ENCODE data around the gene MYO3B.

MYO3B gene

DNA sequence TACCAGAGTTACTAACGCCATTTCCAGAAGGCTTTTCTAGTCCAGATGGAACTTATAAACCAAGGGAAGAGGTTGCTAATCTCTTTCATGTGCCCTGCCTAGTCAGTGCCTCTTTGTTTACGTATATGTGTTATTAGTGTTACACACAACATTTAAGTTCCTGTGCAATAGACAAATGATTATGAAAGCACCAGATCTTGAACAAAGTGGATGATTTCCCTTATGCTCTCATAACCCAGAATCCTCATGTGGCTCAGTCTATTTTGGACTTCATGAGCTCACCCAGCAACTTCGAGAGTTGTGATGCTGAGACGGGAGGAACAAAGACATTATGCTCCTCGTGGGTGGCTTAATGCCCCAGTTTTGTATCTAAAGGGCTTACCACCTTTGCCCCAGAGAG, 322.8 kb downstream of the MYO3B start:
- TF ChIP-seq NFIC (IDR thresholded peaks at IDR 0.05) (no peak), CEBPB (IDR thresholded peaks at IDR 0.05) (no peak), EP300 (IDR thresholded peaks at IDR 0.05; ENCODE audit: borderline replicate concordance) (no peak), TAF1 (IDR thresholded peaks at IDR 0.05; ENCODE audit: low read depth) (no peak), TCF12 (IDR thresholded peaks at IDR 0.05; ENCODE audit: low read depth) (no peak), CREB1 (IDR thresholded peaks at IDR 0.05; ENCODE audit: low read depth) (no peak), YY1 (IDR thresholded peaks at IDR 0.05; ENCODE audit: low read depth) (no peak), EGR1 (IDR thresholded peaks at IDR 0.05) (no peak), ZBTB7A (IDR thresholded peaks at IDR 0.05; ENCODE audit: low read depth) (no peak), FOXM1 (IDR thresholded peaks at IDR 0.05; ENCODE audit: borderline replicate concordance, low read depth) (no peak)
- TF ChIP-seq, protein P1, sequence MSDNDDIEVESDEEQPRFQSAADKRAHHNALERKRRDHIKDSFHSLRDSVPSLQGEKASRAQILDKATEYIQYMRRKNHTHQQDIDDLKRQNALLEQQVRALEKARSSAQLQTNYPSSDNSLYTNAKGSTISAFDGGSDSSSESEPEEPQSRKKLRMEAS (IDR thresholded peaks at IDR 0.05), result no peak
- TF ChIP-seq, protein P2, sequence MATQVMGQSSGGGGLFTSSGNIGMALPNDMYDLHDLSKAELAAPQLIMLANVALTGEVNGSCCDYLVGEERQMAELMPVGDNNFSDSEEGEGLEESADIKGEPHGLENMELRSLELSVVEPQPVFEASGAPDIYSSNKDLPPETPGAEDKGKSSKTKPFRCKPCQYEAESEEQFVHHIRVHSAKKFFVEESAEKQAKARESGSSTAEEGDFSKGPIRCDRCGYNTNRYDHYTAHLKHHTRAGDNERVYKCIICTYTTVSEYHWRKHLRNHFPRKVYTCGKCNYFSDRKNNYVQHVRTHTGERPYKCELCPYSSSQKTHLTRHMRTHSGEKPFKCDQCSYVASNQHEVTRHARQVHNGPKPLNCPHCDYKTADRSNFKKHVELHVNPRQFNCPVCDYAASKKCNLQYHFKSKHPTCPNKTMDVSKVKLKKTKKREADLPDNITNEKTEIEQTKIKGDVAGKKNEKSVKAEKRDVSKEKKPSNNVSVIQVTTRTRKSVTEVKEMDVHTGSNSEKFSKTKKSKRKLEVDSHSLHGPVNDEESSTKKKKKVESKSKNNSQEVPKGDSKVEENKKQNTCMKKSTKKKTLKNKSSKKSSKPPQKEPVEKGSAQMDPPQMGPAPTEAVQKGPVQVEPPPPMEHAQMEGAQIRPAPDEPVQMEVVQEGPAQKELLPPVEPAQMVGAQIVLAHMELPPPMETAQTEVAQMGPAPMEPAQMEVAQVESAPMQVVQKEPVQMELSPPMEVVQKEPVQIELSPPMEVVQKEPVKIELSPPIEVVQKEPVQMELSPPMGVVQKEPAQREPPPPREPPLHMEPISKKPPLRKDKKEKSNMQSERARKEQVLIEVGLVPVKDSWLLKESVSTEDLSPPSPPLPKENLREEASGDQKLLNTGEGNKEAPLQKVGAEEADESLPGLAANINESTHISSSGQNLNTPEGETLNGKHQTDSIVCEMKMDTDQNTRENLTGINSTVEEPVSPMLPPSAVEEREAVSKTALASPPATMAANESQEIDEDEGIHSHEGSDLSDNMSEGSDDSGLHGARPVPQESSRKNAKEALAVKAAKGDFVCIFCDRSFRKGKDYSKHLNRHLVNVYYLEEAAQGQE (IDR thresholded peaks at IDR 0.05; ENCODE audit: low read depth), result no peak

DNA sequence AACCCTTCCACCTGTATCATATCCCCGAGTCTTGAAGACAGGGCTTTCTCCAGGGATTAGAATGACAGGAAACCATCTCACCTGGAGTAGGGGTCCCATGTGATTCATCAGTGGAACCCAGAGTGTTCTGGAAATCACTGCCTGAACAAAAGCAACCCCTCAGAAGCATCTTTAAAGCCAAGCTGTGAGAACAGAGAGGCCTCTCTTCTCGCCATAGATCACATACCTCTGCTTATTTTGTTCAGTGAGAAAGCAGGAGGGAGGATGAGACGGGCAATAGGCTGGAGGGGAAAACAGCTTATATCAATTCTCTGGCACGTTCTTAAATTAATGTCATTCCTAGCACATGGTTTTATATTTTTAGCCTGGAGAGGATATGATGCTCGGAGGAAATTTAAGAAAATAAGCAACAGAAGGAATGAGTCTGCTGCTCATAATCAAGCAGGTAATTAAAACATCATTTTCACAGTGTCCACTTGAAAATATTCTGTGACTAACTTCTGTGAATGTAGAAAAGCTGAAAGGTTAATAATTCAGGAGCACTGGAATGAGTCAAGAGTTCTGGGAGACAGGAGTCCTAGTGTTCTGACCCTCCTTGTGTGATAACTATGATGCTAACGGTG, 323.6 kb downstream of the MYO3B start:
- no peak for TF ChIP-seq TAF1 (IDR thresholded peaks at IDR 0.05; ENCODE audit: low read depth)
- no peak for TF ChIP-seq ZBTB7A (IDR thresholded peaks at IDR 0.05; ENCODE audit: low read depth)
- TF ChIP-seq, protein P2 (IDR thresholded peaks at IDR 0.05; ENCODE audit: low read depth), result no peak

DNA sequence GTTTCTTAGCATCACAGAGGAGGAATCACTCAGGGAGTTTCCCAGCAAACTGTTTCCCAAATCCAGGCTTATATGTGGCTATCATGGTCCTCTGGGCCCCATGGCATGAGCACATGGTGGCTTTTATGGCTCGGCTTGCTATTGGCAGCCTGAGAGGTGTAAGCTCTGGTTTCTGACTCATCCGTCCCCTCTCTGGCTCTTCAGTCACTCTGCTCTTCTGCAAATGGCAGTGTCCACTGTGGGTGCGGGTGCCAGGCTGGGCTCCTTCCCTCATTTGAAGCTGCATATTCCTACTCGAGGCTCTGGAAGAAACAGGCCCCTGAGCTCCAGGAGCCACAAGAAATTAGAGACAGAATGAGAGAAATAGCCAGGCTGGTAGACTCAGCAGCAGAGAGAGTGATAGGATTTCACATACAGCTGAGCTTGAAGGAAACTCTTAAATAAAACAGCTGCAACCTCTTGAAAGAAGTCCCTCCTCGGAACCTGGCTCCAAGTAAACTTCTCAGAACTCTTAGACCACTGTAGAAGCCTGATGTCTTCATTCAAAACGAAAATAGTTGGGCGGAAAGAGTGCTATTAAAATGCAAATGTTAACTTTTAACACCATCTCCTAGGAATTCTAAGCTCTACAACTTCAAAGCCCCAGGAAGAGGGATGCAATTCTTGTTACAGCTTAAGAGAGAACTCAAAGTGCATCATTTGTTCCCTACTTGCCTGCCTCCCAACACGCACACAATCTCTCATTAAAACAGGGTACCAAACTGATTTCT, 324.6 kb downstream of the MYO3B start:
- TF ChIP-seq TAF1 (IDR thresholded peaks at IDR 0.05; ENCODE audit: low read depth) (no peak), RAD21 (IDR thresholded peaks at IDR 0.05; ENCODE audit: low read depth) (no peak)

DNA sequence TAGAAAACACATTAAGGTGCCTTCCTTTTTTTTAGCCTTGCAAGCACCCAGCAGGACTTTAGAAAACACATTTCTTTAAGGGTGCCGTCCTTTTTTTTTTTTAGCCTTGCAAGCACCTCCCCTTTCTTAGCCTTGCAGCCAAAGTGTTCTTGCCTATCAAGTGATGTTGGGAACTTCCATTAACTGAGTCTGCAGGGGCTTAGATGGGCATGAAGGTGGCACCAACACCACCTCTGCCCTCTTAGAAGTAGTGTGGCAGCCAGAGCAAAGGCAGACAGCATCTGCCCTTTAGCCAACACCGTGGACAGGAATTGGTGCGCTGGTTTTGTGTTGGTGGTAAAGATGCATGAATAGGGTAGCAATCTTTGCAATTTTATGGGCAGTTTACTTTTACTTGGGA, 325.6 kb downstream of the MYO3B start:
- TF ChIP-seq RAD21 (IDR thresholded peaks at IDR 0.05; ENCODE audit: low read depth) (no peak), ZBTB7A (IDR thresholded peaks at IDR 0.05; ENCODE audit: low read depth) (no peak), CREB1 (IDR thresholded peaks at IDR 0.05; ENCODE audit: low read depth) (no peak), TAF1 (IDR thresholded peaks at IDR 0.05; ENCODE audit: low read depth) (no peak), TEAD4 (IDR thresholded peaks at IDR 0.05) (no peak), CEBPB (IDR thresholded peaks at IDR 0.05) (no peak), YY1 (IDR thresholded peaks at IDR 0.05; ENCODE audit: low read depth) (no peak), NFIC (IDR thresholded peaks at IDR 0.05) (no peak), EGR1 (IDR thresholded peaks at IDR 0.05) (no peak)
- TF ChIP-seq, protein P1 (IDR thresholded peaks at IDR 0.05), result no peak

DNA sequence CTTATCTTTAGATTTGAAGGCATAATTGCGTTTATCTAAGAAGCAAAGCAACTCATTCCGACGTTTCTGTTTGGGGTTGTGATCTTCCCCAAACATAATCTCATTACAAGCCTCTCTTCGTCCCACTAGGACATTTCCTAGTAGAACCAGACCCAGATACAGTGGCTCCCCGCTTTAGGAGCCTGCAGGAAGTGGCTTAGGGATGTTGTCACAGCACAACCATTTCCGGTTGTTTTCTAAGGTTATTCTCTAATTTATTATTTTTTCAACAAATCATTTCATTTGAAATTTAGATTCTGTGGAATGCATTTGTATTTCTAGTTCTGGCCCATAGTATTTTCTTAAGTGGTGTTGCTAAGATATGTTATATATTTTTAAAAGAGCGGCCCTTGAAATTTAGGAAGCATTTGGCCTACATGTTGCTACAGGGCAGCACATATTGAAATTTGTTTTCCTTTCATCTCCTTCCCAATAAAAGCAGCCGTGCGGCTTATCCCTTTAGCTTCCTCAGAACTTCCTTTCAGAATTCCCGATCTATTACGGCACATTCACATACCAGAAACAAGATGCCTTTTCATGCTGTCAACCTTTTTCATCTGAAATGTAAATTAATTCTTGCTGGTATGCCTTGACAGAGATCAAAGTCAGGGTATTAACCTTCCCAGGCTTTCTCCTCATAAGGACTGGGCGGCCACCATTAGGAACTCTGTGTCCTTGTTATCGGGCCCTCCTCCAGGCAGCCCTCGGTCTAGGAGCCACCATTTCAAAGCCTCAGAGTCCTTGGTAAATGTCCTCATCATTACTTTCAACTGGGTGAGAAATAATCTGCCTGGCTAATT, 326.2 kb downstream of the MYO3B start:
- no peak for TF ChIP-seq ZBTB7A (IDR thresholded peaks at IDR 0.05; ENCODE audit: low read depth)
- TF ChIP-seq CREB1 (IDR thresholded peaks at IDR 0.05; ENCODE audit: low read depth), result no peak
- no peak for TF ChIP-seq NFIC (IDR thresholded peaks at IDR 0.05)
- TF ChIP-seq, protein P3, sequence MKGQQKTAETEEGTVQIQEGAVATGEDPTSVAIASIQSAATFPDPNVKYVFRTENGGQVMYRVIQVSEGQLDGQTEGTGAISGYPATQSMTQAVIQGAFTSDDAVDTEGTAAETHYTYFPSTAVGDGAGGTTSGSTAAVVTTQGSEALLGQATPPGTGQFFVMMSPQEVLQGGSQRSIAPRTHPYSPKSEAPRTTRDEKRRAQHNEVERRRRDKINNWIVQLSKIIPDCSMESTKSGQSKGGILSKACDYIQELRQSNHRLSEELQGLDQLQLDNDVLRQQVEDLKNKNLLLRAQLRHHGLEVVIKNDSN (IDR thresholded peaks at IDR 0.05), result no peak
- TF ChIP-seq EP300 (IDR thresholded peaks at IDR 0.05; ENCODE audit: borderline replicate concordance), result no peak
- no peak for TF ChIP-seq TEAD4 (IDR thresholded peaks at IDR 0.05)
- TF ChIP-seq FOXM1 (IDR thresholded peaks at IDR 0.05; ENCODE audit: borderline replicate concordance, low read depth), result no peak
- TF ChIP-seq, protein P2 (IDR thresholded peaks at IDR 0.05; ENCODE audit: low read depth), result no peak
- TF ChIP-seq CEBPB (IDR thresholded peaks at IDR 0.05), result no peak
- TF ChIP-seq TAF1 (IDR thresholded peaks at IDR 0.05; ENCODE audit: low read depth), result no peak
- no peak for TF ChIP-seq RAD21 (IDR thresholded peaks at IDR 0.05; ENCODE audit: low read depth)
- TF ChIP-seq EGR1 (IDR thresholded peaks at IDR 0.05), result no peak
